Activated CD8-positive, alpha-beta memory T cell treated with anti-CD3 and anti-CD28 coated beads for 24 hours (primary cell): ENCODE results near the gene RNMT.
"Not testable (repeated sequence)": the region's sequence is repeated elsewhere in the genome, so short reads cannot be mapped to it uniquely, and the experiment has no call there.

Experiments
- DNase-seq: peaks from one replicate; pipeline ENCODE4 v3.0.0-alpha.2; 2020

Gene RNMT

DNA sequence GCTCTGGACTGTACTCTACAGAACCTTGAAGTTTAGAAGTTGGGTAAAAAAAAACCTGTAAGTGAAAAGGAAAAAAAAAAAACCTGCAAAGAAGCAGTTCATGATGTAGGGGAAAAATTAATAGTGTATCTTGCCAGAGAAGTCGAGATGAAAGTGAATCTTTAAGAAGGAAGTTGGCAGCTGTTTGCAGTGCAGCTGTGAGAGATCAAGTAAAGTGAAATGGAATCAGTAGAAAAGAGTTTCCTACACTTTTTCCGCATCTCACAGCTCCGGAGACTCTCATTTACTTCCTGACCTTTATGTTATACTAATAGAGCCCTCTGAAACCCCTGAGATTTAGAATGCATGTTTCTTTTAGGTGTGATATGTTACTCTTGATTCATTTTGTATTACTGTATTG, 19.2 kb downstream of the RNMT start:
- no peak for DNase-seq

DNA sequence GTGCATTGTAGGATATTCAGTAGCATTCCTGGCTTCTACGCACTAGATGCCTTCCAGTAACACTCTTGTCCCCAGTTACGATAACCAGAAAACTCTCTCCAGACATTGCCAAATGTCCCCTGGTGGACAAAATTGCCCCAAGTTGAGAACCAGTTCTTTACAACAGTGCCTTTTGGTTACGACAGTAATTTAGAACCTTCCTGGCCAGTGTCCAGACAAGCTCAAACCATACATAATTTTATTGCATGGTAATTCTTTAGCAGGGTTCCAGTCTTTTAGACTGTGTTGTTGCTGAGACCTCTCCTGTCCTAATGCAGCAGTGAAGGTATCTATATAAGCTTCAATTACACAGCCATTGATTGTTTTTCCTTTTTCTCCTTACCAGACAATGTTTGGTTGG, 20.2 kb downstream of the RNMT start:
- no peak for DNase-seq

DNA sequence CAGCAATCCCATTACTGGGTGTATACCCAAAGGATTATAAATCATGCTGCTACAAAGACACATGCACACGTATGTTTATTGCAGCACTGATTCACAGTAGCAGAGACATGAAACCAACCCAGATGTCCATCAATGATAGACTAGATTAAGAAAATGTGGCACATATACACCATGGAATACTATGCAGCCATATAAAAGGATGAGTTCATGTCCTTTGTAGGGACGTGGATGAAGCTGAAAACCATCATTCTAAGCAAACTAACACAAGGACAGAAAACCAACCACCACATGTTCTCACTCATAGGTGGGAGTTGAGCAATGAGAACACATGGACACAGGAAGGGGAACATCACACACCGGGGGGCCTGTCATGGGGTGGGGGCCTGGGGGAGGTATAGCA, 25.1 kb downstream of the RNMT start:
- DNase-seq, result not testable (repeated sequence)

DNA sequence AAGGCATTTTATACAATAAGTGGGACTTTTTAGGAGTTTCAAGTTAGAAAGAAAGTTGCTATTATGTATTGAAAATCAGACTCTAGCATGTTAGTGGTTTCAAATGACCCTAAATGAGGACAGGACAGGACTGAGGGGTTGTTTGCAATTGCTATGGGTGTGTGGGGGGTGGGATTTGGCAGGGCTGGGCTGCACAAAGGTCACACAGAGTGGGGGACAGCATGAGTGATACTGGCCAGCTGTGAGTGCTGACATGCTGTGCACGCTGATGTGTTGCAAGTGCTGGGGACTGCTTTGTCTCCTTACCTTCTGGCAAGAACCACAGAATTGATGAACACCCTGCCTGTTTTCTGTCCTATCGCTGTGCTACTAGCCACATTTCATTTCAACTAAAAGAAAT, 29.8 kb downstream of the RNMT start:
- no peak for DNase-seq

DNA sequence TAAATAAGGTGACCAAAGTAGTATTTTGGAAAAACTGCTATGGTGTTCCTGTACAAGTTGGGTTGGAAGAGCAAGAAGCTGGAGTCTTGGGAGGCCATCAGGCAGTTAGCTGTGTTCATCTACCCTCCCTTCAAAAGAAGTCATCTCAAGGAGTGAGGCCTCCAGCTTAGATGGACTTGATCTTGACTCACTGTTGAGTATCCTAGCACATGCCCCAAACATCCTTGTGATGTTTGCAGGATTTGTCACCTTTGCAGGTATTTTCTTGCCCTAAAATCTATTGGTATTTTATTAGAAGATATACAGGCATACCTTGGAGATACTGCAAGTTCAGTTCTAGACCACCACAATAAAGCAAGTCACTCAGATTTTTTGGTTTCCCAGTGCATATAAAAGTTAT, 30.2 kb downstream of the RNMT start:
- no peak for DNase-seq

DNA sequence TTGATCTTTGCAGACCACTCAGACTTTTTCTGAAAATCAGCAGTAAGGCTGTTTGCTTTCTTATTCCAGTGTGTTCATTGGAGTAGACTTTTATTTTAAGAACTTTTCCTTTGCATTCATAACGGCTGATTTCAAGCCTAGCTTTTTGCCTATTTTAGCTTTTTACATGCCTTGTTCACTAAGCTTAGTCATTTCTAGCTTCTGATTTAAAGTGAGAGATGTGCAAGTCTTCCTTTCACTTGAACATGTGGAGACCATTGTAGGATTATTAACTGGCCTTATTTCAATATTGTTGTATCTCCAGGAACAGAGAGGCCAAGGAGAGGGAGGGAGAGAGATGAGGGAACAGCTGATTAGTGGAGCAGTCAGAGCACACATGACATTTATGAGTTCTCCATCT, 32.1 kb downstream of the RNMT start:
- no peak for DNase-seq

DNA sequence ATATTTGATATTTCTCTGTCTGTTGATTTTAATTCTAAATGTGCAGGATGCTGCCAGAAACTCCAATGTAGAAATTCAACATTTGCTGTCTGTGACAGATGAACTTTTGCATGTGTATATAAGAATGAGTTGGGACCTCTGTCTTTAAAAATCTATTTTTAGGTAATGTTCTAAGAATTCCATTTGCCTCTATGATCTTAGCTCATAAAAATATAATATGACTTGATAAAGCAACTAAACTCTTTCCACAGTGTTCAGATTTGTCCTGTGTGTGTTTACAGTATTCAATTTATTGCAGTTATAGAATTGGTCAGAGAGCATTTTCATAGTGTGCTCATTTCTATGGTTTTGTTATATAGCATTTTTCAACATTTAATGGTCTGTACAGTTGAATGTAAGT, 33.6 kb downstream of the RNMT start:
- no peak for DNase-seq

DNA sequence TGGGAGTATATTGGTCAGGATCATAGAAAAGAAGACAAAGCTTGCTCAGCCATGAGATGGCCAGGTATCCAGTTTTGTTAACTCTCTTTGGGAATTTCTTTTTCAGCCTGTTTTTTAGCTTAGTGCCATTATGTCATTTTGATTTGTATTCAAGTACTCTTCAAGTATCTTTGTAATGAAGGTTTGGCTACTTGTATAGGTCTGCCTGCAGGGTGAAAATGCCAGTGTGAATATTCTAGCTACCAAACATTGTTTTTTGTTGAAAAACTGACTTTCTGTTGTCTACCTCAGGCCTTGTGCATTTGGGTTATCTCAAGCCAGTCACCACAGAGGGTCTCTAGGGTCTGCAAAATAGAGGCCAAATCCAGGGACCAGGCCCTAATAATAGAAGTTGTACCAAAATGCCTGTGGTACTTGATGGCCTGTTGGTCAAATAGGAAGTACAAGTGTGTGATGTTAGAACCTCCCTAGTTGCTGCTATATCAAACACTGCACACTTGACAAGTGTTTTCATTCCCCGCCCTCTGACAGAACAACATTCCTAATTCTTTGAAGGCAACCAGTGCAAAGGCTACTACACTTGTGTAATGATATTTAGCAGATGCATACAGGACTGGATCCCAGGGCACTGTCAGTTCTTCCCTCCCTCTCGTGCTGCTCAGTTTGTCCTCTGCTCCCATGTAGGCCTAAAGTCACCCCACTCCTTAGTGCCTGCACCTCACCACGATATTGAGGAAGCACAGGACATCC, 36.4 kb downstream of the RNMT start:
- DNase-seq, result no peak

DNA sequence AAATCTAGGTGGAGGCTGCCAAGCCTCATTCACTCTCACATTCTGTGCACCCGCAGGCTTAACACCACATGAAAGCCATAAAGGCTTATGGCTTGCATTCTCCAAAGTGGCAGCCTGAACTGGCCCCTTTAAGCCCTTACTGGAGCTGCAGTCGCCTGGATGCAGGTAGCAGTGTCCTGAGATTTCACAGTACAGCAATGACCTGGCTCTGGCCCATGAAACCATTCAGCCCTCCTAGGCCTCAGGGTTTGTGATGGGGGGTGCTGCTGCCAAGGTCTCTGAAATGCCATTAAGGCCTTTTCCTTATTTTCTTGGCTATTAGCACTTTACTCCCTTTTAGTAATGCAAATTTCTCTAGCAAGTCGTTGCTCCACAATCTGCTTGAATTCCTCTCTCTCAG, 48.6 kb downstream of the RNMT start:
- no peak for DNase-seq

DNA sequence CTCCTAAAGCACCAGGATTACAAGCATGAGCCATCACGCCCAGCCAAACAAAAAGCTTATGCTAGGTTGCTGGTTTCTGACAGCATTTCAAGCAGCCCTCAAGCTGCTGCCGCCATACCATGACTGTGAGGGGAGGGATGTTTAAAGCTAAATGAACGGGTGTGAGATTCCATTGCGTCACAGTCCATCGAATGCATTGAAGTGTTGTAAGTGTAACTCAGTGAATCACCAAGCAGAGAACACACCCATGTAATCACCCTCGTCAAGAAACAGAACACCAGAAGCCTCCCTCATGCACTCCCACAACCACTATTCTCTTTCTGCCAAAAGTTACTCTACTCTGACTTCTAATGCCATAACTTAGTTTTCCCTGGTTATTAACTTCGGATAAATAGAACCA, 64.7 kb downstream of the RNMT start:
- DNase-seq, result no peak

DNA sequence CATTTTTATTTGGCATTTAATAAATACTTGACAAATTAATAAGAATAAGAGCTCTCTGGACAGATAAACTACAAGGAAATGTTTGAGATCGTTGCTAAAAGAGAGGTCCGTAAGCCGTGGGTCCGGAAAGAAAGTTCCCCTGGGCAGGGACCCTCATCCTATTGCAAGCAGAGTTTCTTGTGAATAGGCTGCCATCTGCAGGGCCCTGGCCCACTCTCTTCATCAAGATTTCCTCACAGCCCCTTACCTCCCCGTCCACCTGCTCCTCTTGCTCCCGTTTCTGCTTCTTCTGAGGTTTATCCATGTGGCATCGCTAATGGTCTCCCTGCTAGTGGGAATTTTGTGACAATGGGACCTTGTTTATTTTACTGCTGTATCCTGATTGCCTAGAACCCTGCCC, 67.3 kb downstream of the RNMT start:
- DNase-seq, result no peak

DNA sequence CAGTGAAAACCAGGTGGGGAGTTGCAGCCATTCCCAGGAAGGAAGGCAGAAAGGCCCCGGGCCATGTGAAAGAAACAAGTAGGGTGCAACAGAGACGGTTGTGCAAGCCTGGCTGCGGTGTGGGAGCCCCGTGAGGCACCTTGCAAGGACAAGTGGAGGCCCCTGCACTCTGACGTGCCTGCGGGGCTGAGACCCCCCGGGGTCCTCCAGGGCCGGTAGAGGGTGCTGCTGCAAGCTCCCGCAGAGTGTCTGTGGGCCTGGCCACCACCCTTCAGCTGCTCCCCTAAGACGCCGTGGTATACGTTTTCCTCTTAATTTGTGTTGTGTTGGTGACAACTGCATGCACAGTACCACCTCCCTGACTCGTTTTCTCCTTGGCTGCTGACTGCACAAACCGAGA, 70.0 kb downstream of the RNMT start:
- no peak for DNase-seq

DNA sequence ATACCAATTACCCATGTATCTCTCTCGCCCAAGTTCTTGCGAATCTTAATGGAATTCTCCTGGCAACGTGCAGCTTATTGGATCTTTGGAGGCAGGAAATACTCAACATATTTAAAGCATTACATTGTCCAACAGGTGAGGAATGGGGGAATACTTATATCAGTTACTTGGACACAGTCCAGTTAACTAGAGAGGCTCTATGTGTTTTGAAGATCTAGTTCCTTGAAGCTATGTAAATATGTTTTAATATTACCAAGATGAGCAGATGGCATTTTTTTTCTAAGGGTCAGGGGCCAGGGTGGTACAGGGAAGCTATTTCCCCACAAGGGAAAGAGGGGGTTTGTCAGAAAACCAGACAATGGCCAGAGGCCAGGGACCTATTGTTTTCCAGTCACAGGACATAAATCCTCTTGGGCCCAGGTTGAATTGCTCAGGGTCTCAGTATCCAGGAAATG, 70.7 kb downstream of the RNMT start:
- no peak for DNase-seq

DNA sequence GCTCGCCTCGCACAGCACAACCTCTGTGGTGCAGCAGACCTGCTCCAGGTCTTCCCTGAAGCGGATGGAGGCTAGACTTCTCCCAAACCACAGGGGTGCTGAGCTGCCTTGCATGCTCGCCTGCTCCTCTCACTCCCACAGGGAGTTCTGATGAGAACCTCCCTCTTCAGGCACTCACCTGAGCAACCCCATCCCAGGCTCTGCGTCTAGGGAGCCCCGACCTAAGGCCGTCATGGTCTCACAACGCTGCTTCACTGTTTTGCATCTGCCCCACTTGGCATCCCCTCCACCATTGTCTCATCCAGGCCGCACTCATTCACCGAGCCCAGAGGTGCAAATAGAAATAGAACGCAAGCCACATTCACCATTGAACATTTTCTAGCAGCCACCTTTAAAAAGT, 72.9 kb downstream of the RNMT start:
- DNase-seq, result no peak

DNA sequence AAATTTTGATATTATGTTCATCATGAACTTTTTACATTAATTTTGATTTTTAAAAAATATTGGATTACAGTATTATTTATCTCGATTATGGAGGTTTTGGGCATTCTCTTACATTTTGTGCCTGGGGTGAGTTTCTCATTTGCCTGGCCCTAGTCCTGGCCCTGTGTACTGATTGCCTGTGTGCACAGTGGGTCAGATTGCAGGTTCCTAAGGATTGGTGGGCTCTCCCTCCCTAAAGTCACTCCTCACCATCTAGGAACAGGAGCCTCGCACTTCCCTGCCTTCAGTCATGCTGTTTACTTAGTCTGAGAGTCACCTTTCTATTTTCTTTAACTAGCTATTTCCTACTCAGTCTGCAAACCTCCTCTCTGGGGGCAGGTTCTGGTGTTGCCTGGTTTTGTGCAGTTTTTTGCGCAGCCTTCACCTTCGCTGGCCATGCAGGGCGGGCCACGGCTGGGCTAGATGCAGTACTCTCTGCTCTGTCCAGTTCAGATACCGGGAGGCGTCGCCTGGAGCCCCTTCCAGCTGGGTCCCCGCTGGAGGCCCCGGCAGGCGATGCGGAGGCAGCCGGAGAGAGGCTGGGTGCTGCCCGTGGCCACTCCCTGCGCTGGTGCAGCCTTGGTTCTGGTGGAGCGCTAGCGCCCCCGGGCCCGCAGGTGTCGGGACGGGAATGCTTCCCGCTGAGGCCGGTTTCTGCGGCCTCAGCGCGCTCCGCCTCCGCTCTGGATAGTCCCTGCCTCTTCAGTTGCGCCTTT, 74.2 kb downstream of the RNMT start:
- peak; percentile 62 for DNase-seq

DNA sequence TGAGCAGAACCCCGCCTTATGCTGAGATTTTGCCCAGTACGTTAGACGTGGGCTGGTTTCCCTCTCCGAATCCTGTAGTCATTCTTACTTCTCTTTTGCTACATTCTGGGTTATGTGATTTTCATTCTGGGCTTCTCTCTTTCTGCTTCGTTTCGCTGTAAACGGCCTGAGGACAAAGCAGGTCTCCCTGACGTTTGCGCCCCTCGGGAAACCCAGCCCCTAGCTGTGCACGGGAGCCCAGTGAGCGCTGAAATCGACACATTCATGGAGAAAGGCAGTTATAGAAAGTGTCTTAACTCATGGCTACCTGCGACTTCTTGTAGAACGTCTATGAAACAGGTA, 74.8 kb downstream of the RNMT start:
- no peak for DNase-seq

DNA sequence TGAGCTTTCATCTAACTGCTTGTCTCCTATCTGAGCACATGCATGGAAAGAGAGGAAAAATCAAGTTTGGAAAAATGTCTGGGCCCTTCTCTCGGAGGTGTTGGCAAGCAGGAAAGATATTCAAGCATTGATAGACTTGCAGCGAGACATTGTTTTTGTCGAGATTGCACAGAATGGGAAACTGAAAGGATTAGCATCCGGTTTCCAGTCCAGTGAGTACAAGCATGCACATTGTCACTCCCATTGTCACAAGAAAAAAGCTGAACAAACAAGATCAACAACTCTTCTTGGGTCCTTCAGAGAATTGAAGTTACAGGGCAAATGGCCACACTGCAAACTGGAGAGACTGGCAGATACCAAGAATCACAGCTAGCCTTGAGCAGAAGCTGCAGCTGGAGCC, 77.8 kb downstream of the RNMT start:
- no peak for DNase-seq

DNA sequence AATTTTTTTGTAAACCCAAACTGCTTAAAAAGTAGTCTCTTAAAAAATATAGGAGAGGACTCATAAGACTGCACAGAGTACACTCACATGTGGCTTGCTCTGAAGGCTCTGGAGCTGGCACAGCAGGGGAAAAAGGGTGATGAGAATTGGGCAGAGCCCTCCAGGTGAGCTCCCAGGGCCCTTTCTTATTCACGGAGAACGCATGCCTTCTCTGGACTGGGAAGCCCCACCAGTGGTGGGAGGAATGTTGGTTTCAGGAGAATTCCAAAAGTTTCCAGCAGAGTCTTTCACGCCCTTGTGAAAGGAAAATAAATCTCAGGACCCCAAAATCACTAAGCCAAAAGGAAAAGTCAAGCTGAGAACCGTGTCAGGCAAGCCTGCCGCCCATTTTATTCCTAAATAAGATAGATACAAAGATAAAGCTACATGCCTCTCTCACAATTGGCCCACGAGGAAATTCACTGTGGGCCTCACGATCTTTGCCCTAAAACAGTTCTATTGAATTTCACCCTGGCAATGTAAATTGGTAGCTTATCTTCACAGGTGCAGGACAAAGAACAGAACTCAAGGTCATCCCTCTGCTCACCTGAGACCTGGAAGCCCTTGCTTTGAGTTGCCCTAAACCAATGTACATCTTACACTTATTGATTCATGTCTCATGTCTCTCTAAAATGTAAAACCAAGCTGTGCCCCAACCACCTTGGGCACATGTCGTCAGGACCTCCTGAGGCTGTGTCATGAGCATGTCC, 82.0 kb downstream of the RNMT start:
- no peak for DNase-seq

DNA sequence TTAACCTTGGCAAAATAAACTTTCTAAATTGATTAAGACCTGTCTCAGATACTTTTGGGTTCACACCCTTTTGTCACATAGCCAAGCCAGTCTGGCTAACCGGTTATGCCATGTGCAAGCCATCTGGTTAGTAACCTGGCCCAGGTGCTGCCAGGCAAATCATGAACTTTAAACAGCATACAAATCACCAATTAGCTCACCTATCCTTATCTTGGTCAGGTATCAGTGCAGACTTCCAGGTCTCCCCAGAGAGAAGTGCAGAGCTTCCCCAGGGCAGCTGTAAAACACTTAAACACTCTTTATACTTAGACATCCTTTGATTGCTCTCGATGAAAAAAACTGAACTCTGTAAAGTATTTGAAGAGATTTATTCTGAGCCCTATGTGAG, 82.6 kb downstream of the RNMT start:
- no peak for DNase-seq

DNA sequence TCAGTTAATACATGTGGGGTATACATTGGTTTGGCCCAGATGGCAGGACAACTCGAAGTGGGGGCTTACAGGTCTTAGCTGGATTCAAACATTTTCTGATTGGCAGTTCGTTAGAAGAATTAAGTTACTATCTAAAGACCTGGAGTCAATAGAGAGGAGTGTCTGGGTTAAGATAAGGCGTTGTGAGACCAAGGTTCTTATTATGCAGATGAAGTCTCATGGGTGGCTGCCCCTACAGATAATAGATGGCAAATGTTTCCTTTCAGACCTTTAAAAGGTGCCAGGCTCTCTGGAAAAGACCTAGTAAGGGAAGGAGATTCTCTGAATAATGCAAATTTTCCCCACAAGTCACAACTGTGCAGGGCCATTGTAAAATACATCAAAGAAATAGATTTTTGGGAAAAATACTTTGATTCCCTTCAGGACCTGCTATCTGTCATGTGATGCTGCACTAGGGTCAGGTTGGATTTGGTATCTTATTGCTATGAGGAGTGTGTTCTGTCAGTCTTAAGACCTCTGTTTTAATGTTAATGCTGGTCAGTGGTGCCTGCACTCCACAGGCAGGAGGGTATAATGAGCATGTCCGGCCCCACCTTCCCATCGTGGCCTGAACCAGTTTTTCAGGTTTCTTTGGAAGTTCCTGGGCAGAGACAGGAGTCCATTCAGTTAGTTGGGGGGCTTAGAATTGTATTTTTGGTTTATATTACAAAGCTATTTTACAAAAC, 83.2 kb downstream of the RNMT start:
- no peak for DNase-seq

DNA sequence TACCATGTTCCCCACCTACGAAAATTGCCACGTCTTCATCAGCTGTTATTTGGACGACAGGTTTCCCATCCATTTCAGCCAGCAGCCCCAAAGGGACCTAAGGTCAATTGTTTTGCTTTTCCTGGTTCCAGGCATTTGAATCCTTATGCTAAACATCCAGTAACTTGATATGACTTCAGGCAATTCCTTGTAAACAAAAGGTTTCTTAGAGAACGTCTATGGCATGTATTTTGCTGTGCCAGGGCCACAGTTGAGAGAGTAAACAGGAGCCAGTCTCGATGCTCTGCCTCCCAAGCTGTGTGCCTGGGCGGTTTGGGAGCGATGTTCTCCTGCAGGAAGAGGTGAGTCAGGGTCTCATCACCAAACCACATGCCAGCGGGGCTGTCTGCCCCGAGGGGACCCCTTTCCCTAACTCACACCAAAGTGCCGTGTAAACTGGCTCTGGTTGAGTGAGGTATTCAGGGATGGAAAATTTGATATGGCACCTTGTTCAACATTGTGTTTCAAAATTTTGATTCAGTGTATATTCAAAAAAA, 84.5 kb downstream of the RNMT start:
- no peak for DNase-seq

DNA sequence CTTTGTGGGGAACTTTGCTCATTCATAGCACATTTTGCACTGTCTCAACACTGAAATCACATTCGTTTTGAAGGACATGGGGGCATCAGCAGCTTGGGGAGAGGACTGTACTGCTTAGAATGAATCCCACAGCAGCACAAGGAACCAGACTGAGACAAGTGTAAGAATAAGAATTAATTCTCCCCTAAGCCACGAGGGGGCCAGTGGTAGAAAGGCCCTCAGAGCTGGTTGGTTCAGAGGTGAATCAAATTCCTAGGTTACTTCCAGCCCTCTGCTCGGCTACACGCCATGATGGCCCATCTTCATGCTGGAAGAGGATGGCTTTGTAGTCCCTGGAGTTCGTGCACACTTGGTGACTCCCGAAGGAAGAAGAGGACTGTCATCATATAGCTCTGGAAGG, 85.5 kb downstream of the RNMT start:
- no peak for DNase-seq

DNA sequence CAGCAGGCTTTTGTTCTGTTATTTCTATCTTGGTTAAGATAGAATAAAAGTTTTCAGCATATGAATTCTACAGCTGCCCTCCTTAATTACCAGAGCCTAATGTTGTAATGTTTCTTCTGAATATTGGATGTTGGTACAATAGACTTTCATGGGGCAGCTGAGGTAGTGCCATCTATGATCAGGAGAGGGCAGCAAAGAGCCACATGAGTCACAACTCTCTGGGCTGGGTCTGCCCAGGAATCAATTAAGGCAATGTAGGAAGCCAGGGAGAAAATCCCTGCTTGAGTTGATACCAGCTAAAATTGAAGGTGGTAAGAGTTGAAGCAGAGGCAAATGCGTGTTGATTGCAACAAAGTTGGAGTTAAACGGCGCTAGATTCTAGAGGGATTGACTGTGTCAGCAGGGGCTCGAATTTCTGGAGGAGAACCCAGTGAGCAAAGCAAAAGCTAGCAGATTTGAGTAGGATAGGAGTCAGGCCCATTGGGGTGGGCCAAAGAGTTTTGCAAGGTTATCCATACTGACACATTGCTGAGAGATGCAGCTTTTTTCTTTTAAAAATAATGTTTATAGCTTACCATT, 86.9 kb downstream of the RNMT start:
- DNase-seq, result peak; percentile 80
